Mesenchymal stem cell (in vitro differentiated cells and primary cell): ENCODE results near the gene PRPS1L1.
A peak's percentile ranks its signal among the peaks of the same experiment; 100 is the strongest.

ENCODE experiments used
- DNase-seq: peaks from one replicate; pipeline ENCODE4 v3.0.0-alpha.2; 2013
- H2AFZ ChIP-seq: one replicate; pipeline ENCODE4 v1.6.1; 2013; ENCODE audit warnings: low read depth, mild to moderate bottlenecking, control low read depth, inconsistent platforms, low read length, moderate library complexity
- H2AK5ac ChIP-seq: 2 replicates; pipeline ENCODE4 v1.6.1; 2013; ENCODE audit warnings: low read length, moderate library complexity, mild to moderate bottlenecking, inconsistent platforms; ENCODE audit not compliant: severe bottlenecking
- H2BK120ac ChIP-seq: one replicate; pipeline ENCODE4 v1.6.1; 2013; ENCODE audit warnings: low read depth, mild to moderate bottlenecking, inconsistent platforms, low read length, moderate library complexity
- H2BK12ac ChIP-seq, 2 experiments: one replicate each; pipeline ENCODE4 v1.6.1; 2013; ENCODE audit warnings: inconsistent platforms in 2 of 2, low read length in 2 of 2, mild to moderate bottlenecking in 2 of 2, moderate library complexity in 2 of 2, control low read depth in 1 of 2
- H2BK15ac ChIP-seq: one replicate; pipeline ENCODE4 v1.6.1; 2013; ENCODE audit warnings: mild to moderate bottlenecking, low read depth, inconsistent platforms; ENCODE audit not compliant: poor library complexity, severe bottlenecking
- H2BK5ac ChIP-seq: 2 replicates; pipeline ENCODE4 v1.6.1; 2013; ENCODE audit warnings: low read depth, mild to moderate bottlenecking, low read length, control low read depth, inconsistent platforms; ENCODE audit not compliant: poor library complexity, severe bottlenecking
- H3K14ac ChIP-seq, 2 experiments: one replicate each; pipeline ENCODE4 v1.6.1; 2013; ENCODE audit warnings: inconsistent platforms in 2 of 2, low read length in 2 of 2, control low read depth in 1 of 2, mild to moderate bottlenecking in 1 of 2, moderate library complexity in 1 of 2
- H3K18ac ChIP-seq, 2 experiments: one replicate each; pipeline ENCODE4 v1.6.1; 2013; ENCODE audit warnings: inconsistent platforms in 2 of 2, low read length in 2 of 2, control low read depth in 1 of 2, low read depth in 1 of 2, mild to moderate bottlenecking in 1 of 2
- H3K23ac ChIP-seq, 2 experiments: one replicate each; pipeline ENCODE4 v1.6.1; 2013; ENCODE audit warnings: inconsistent platforms in 2 of 2, low read length in 2 of 2, mild to moderate bottlenecking in 2 of 2, moderate library complexity in 2 of 2, control low read depth in 1 of 2
- H3K27ac ChIP-seq: 2 replicates; pipeline ENCODE4 v1.5.1; 2013; ENCODE audit warnings: mild to moderate bottlenecking, moderate library complexity, low read length, control low read depth, inconsistent platforms; ENCODE audit not compliant: poor library complexity, severe bottlenecking
- H3K27me3 ChIP-seq, 2 experiments: 2 replicates each; pipeline versions ENCODE4 v1.6.1 to v1.7.0; 2013; ENCODE audit warnings: low read length in 2 of 2, mild to moderate bottlenecking in 2 of 2, moderate library complexity in 2 of 2, control low read depth in 1 of 2, inconsistent platforms in 1 of 2; ENCODE audit not compliant: control insufficient read depth in 1 of 2, insufficient read depth in 1 of 2
- H3K36me3 ChIP-seq, 2 experiments: 2 replicates each; pipeline versions ENCODE4 v1.6.1 to v1.7.0; 2013; ENCODE audit warnings: low read length in 2 of 2, control low read depth in 1 of 2, inconsistent platforms in 1 of 2, low read depth in 1 of 2, mild to moderate bottlenecking in 1 of 2; ENCODE audit not compliant: insufficient read depth in 2 of 2, control insufficient read depth in 1 of 2
- H3K4ac ChIP-seq, 2 experiments: one replicate each; pipeline ENCODE4 v1.6.1; 2013; ENCODE audit warnings: inconsistent platforms in 2 of 2, low read length in 2 of 2, mild to moderate bottlenecking in 2 of 2, moderate library complexity in 2 of 2, control low read depth in 1 of 2, low read depth in 1 of 2
- H3K4me1 ChIP-seq: 2 replicates; pipeline ENCODE4 v1.6.1; 2013; ENCODE audit warnings: low read depth, low read length, control low read depth; ENCODE audit not compliant: control insufficient read depth, insufficient read depth
- H3K4me2 ChIP-seq: 2 replicates; pipeline ENCODE4 v1.6.1; 2013; ENCODE audit warnings: low read length, mild to moderate bottlenecking, inconsistent platforms; ENCODE audit not compliant: poor library complexity, severe bottlenecking
- H3K4me3 ChIP-seq, 2 experiments: 2 replicates each; pipeline versions ENCODE4 v1.5.1 to v1.7.0; 2013; ENCODE audit warnings: low read length in 2 of 2, mild to moderate bottlenecking in 2 of 2, control low read depth in 1 of 2, low read depth in 1 of 2; ENCODE audit not compliant: insufficient read depth in 1 of 2
- H3K79me1 ChIP-seq: replicated peaks from 2 replicates; pipeline ENCODE4 v1.6.1; 2013; ENCODE audit warnings: mild to moderate bottlenecking, control low read depth, low read length, inconsistent platforms; ENCODE audit not compliant: poor library complexity, severe bottlenecking
- H3K9ac ChIP-seq: 2 replicates; pipeline ENCODE4 v1.7.0; 2013; ENCODE audit warnings: mild to moderate bottlenecking, low read length, moderate library complexity
- H3K9me3 ChIP-seq: 2 replicates; pipeline ENCODE4 v1.7.0; 2013; ENCODE audit warnings: mild to moderate bottlenecking, low read length; ENCODE audit not compliant: control insufficient read depth
- H4K8ac ChIP-seq: one replicate; pipeline ENCODE4 v1.6.1; 2013; ENCODE audit warnings: inconsistent platforms, mild to moderate bottlenecking, low read length, moderate library complexity
- H4K91ac ChIP-seq: one replicate; pipeline ENCODE4 v1.6.1; 2013; ENCODE audit warnings: mild to moderate bottlenecking, low read length, inconsistent platforms
- WGBS: methylation state at CpG from one replicate; pipeline ENCODE4 v1.1.7; 2013; ENCODE audit warnings: mixed read lengths; 5-methylcytosine and 5-hydroxymethylcytosine counted together

The PRPS1L1 gene

GRCh38 chr7:17991866-17992648 lies 35.6 kb downstream of the PRPS1L1 start:
- WGBS, result 68% methylated on average over 12 of the region's 13 CpGs
- no peaks in the 10 kb centered on the region for H3K9me3 ChIP-seq
- H3K4me1 ChIP-seq, result no peaks in the 10 kb centered on the region

GRCh38 chr7:17990761-17991160 lies 36.9 kb downstream of the PRPS1L1 start:
- Histone ChIP-seq H2AK5ac (no peak overlapping the region), H3K36me3 (no peaks in the 10 kb centered on the region), H3K4me2 (no peak overlapping the region), H3K14ac (no peak overlapping the region), H3K4me3 (no peak overlapping the region), H3K79me1 (no peaks in the 10 kb centered on the region), H4K91ac (no peak overlapping the region), H2BK12ac (no peak overlapping the region), H3K4me1 (no peaks in the 10 kb centered on the region), H3K23ac (no peak overlapping the region), H3K9me3 (no peaks in the 10 kb centered on the region), H3K4ac (no peak overlapping the region), H4K8ac (no peak overlapping the region), H2BK120ac (no peak overlapping the region), H3K27me3 (no peaks in the 10 kb centered on the region), H3K9ac (no peak overlapping the region), H2AFZ (no peak overlapping the region), H2BK5ac (no peak overlapping the region), H2BK15ac (no peak overlapping the region), H3K27ac (no peak overlapping the region), H3K18ac (no peak overlapping the region)
- DNase-seq, result no peak
- 100% methylated on average over 3 of the region's 3 CpGs for WGBS

More at GRCh38 chr7:17991866-17992648, 35.6 kb downstream of the PRPS1L1 start:
- H2BK15ac ChIP-seq, result no peak overlapping the region
- H3K4ac ChIP-seq, result no peak overlapping the region
- no peak overlapping the region for H3K23ac ChIP-seq
- no peak overlapping the region for H3K18ac ChIP-seq
- no peak overlapping the region for H2AK5ac ChIP-seq
- H4K8ac ChIP-seq, result no peak overlapping the region
- H2BK5ac ChIP-seq, result no peak overlapping the region
- no peak overlapping the region for H3K9ac ChIP-seq
- H3K27ac ChIP-seq, result no peak overlapping the region
- H3K36me3 ChIP-seq, result no peaks in the 10 kb centered on the region
- no peaks in the 10 kb centered on the region for H3K27me3 ChIP-seq
- no peak for DNase-seq
- no peak overlapping the region for H3K14ac ChIP-seq
- no peak overlapping the region for H3K4me3 ChIP-seq
- no peak overlapping the region for H4K91ac ChIP-seq
- no peak overlapping the region for H2BK120ac ChIP-seq
- H3K4me2 ChIP-seq, result no peak overlapping the region
- no peak overlapping the region for H2AFZ ChIP-seq
- H3K79me1 ChIP-seq, result no peaks in the 10 kb centered on the region
- no peak overlapping the region for H2BK12ac ChIP-seq

GRCh38 chr7:17989546-17989945 lies 38.1 kb downstream of the PRPS1L1 start:
- no peaks in the 10 kb centered on the region for H3K9me3 ChIP-seq
- DNase-seq, result peak; percentile 61
- peak overlapping the region in 1 of 2 experiments; percentile 62 for H3K18ac ChIP-seq
- no peak overlapping the region for H3K4me2 ChIP-seq
- H3K23ac ChIP-seq, result no peak overlapping the region
- H3K4me3 ChIP-seq, result no peak overlapping the region
- WGBS, result 74% methylated on average over 5 of the region's 5 CpGs
- no peak overlapping the region for H2BK12ac ChIP-seq
- no peak overlapping the region for H3K27ac ChIP-seq
- no peak overlapping the region for H2BK120ac ChIP-seq
- H3K9ac ChIP-seq, result no peak overlapping the region
- no peaks in the 10 kb centered on the region for H3K79me1 ChIP-seq
- H2AK5ac ChIP-seq, result no peak overlapping the region
- H3K4me1 ChIP-seq, result no peaks in the 10 kb centered on the region
- H4K8ac ChIP-seq, result no peak overlapping the region
- H3K36me3 ChIP-seq, result no peaks in the 10 kb centered on the region
- no peak overlapping the region for H2BK5ac ChIP-seq
- no peak overlapping the region for H3K14ac ChIP-seq
- H2BK15ac ChIP-seq, result no peak overlapping the region
- H2AFZ ChIP-seq, result no peak overlapping the region
- no peaks in the 10 kb centered on the region for H3K27me3 ChIP-seq
- no peak overlapping the region for H4K91ac ChIP-seq
- H3K4ac ChIP-seq, result no peak overlapping the region

GRCh38 chr7:17988858-17989257 lies 38.8 kb downstream of the PRPS1L1 start:
- Histone ChIP-seq H3K27ac (no peak overlapping the region), H3K18ac (no peak overlapping the region), H3K27me3 (no peaks in the 10 kb centered on the region), H3K9me3 (no peaks in the 10 kb centered on the region), H2AK5ac (no peak overlapping the region), H3K14ac (no peak overlapping the region), H4K91ac (no peak overlapping the region), H2BK12ac (peak overlapping the region; percentile 92 to 96), H3K4me3 (no peak overlapping the region), H2AFZ (no peak overlapping the region), H4K8ac (peak overlapping the region; percentile 19), H3K4me2 (no peak overlapping the region), H3K36me3 (no peaks in the 10 kb centered on the region), H2BK5ac (no peak overlapping the region), H3K4ac (no peak overlapping the region), H3K4me1 (no peaks in the 10 kb centered on the region), H3K9ac (no peak overlapping the region), H3K23ac (no peak overlapping the region), H2BK15ac (peak overlapping the region; percentile 74), H2BK120ac (no peak overlapping the region), H3K79me1 (no peaks in the 10 kb centered on the region)
- WGBS, result 98% methylated on average over 6 of the region's 6 CpGs
- DNase-seq, result no peak
